GM18873 (cell line): ENCODE data around the gene DNAJC7.

ENCODE experiments used
- ATAC-seq: cut with Tn5 transposase; IDR thresholded peaks from one replicate; pipeline ENCODE4 v1.9.1; 2021; ENCODE audit warnings: mild to moderate bottlenecking, moderate library complexity, moderate number of reproducible peaks; ENCODE audit not compliant: unreplicated experiment, low FRiP score

DNAJC7 gene, protein sequence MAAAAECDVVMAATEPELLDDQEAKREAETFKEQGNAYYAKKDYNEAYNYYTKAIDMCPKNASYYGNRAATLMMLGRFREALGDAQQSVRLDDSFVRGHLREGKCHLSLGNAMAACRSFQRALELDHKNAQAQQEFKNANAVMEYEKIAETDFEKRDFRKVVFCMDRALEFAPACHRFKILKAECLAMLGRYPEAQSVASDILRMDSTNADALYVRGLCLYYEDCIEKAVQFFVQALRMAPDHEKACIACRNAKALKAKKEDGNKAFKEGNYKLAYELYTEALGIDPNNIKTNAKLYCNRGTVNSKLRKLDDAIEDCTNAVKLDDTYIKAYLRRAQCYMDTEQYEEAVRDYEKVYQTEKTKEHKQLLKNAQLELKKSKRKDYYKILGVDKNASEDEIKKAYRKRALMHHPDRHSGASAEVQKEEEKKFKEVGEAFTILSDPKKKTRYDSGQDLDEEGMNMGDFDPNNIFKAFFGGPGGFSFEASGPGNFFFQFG

DNA sequence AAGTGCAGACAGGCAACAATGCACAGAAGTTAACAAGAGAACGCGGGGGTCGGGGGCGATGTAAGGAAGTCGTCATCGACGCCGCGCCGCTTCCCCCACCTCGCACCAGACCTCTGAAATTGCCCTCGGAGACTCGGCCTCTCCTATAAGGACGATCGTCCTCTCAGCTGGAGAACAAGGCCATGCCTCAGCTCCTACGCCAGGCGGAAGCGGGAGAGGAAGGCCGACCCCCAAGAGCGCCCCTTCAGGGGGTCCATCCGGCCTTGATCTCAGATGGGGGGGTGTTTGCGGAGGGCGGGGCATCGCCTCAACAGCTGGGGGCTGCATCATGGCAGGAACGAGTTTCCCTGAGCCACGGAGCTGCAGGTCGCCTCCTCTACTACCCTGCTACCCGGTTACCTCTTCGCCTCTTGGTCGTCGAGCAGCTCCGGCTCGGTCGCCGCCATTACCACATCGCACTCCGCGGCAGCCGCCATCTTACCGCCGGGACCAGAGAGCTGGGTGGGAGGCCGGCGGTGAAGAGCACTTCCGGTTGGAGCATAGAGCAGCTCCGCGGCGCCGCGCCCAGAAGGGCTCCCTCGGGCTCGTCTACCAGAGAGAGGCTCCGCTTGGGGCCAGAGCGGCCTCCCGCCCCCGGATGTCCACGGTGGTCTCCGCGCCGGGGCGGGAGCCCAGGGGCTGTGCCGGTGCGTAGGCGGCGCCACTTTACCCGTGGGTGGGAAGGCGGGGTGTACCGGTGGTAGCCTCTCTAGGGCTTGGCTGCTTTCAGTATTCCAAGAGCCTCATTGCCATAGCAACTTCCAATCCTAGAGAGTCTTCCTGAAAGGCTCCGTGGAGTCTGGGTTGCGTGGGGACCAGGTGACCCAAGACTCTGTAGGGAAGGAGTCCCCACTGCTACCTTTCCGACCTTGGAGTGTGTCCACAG, at the start of gene DNAJC7:
Gene DNAJC7 (minus strand): TSS at position 499 of the 925 bp plus-strand sequence. CDS start 23 bp downstream, at position 476.
- peak; percentile 67 for ATAC-seq

DNA sequence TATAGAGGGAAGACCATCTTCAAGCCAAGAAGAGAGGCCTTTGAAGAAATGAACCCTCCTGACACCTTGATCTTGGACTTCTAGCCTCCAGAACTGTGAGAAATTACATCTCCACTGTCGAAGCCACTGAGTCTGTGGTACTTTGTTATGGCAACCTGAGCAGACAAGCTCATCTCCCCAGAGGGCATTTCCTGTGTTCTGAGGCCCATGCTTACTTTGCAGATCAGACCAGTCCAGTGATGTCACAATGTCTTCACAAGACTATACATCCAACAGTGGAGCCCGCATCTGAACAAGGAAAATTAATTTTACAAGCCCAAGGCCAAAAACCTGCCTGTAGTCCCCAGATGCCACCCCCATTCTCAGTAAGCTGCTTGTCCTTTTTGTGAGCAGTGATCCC, 48.0 kb upstream of the DNAJC7 start:
- no peak for ATAC-seq

DNA sequence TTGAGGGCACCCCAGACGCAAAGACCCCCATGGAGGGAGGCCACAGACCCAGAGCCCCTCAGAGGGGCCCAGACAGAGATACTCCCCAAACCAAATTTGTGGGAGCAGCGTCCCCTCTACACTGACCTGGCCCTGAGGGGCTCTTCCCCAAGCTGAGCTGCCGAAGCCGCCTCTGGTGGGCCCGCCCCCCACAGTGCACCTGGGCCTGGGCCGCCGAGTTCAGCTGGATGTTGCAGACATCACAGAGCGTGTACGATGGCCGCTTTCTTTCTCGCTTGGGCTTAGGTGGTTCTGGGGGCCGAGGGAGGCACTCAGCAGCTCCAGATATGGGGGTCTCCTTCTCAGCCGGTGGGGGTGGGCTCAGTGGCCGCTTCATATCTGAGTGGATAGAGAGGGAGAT, 45.4 kb upstream of the DNAJC7 start:
- no peak for ATAC-seq

DNA sequence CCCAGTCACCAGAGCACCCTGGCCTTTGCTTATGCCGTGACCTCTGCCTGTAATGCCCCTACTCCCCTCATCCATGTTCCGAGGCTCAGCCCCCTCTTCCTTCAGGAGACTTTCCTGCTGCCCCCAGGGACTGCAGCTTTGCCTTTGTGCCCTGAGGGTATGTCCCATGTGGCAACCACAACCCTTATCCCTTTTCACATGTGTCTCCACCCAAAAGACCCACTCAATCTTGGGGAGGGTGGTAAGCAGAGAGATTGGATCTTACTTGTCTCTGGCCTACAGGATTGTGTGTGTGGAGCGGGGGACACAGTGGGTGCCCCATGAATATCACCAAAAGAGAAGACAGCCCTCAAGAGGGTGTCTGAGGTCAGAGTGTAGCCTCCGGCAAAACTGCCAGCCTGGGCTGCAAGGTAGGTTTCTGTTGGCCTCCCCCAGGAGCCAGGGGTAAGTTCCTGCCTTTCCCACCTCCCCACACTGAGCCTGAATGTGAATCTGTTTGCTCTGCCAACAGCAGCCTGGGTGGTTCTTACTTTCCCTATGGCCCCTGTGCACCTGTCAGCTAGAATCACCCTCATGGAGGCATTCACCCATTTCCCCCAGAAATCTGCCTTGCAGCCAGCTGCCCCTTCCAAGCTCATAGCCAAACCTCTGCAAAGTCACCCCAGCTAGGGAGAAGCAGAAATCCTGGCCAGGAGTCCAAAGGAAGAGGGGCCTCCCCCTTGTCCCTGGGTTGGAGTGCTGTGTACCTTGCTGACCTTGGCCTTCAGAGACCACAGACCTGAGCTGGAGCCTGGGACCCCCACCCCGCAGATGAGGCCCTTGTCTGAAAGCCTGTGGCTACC, 44.6 kb upstream of the DNAJC7 start:
- ATAC-seq = no peak

DNA sequence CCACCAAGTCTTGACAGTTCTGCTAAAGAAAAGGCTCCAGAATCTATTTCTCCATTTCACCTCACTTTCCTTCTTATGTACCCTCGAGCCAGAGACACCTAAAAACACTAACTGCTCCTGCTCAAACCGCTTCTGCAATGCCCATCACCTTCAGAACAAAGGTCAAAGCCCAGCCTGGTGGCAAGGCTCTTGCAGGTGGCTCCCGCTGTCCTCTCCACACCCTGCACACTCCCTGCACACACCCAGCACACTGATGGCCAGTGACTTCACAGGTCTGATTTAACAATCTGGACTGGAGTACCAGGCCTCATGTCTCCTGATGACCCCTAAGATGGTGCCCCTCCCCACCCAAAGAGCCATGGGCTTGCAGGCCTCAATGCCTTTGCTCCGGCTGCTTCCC, 43.0 kb upstream of the DNAJC7 start:
- no peak for ATAC-seq

DNA sequence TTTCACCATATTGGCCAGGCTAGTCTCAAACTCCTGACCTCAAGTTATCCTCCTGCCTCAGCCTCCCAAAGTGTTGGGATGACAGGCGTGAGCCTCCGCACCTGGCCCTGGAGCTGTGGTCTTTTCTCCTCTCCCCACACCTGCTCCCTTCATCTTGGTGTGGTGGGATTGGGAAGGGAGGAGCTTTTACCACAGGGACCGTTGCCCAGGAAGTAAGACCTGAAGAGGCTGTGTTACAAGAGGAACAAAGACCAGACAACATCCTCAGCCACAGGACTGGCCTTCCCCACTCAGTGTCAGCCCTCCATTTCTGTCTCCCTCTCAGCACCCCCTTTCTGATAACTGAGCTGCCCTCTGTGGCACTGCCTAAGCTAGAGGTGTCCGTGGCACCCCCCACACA, 42.6 kb upstream of the DNAJC7 start:
- no peak for ATAC-seq

DNA sequence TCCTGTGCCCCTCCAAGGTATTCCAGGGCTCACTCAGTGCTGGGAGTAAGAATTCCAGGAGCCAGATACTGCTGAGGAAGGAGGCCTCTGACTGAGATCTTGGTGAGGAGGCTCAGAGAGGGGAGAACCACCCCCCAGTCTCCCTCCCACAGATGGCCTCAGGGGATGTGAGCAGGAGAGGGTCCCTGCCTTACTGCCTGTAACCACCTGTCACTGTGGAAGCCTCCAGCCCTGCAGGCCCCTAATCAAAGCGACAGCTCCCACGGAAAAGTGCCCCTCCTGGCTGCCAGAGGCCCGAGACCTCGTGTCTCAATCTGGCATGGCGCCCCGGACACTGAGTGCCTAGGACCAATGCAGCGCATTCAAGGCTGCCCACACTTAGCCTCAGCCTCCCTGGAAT, 40.8 kb upstream of the DNAJC7 start:
- ATAC-seq = no peak

DNA sequence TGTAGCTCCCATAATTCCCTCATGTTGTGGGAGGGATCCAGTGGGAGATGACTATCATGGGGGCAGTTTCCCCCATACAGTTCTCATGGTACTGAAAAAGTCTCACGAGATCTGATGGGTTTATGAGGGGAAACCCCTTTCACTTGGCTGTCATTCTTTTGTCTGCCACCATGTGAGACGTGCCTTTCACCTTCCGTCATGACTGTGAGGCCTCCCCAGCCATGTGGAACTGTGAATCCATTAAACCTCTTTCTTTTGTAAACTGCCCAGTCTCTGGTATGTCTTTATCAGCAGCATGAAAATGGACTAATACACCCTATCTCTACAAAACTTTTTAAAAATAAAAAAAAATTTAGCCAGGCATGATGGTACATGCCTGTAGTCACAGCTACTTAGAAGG, 39.4 kb upstream of the DNAJC7 start:
- ATAC-seq = no peak

DNA sequence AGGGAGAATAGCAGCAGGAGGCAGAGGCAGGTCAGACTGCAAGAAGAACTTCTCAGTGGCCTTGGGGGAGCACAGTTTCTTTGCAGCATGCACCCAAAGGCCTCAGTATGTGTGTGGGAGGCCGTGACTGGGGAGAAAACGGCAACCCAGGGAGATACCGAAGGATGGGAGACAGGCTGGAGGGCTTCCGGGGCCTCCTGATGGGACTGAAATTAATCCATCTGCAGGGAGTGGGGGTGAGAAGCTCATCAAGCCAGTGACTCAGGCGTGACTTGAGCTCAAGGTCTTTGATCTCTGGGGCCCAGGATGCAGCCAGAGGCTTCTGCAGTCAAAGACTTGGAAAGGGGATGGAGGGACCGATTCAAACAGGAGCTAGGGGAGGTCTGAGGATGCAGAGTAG, 38.3 kb upstream of the DNAJC7 start:
- ATAC-seq = no peak

DNA sequence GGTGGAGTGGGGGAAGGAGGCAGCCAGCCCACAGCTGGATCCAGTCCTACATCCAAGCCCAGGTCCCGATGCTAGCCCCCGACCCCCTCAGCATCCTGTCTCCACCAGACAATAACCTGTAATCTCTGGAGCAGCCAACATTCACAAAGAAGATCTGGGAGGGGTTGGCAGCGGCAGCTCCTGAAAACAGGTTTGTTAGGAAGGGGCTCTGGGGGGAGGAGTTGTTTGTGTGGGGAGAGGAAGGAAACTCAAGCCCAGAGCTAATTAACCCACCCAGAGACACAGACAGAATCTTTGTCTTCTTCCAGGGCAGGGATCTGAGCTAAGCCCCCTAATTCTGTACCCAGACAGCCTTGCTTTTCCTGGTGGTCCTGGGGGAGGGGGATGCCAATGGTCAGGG, 37.8 kb upstream of the DNAJC7 start:
- ATAC-seq = no peak

DNA sequence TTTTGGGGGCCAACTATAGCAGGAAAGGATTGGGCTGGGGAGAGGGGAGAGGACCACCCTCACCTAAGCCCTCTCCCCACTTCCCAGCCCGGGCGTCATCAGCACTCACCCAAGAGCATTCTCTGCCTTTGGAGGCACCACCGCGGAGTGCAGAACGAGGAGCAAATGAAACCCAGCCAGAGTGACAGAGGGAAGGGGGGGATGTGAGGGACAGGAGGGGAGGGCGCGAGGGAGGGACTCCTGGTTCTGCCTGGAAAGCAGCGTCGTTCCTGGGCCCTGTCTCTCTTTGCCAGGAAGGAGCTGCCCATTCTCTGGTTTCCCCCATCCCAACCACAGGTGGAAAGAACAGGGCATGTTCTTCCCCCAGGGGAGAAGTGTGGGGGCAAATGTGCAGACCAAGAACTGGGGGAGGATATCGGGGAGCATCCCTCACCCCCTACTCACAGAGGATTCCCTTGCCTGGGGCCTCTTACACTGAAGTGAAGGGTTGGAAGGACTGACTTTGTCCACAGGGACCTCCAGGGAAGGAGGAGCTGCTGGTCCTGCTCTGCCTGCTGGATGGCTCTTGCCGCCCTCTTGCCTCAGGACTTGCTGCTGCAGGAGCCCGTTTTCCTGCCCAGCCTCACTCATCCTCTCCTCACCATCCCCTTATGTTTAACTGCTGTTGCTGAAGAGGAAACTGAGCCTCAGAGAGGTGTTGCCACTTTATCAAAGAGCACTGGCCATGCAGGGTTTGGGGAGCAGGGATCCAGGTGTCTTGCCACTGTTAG, 36.7 kb upstream of the DNAJC7 start:
- ATAC-seq = no peak

DNA sequence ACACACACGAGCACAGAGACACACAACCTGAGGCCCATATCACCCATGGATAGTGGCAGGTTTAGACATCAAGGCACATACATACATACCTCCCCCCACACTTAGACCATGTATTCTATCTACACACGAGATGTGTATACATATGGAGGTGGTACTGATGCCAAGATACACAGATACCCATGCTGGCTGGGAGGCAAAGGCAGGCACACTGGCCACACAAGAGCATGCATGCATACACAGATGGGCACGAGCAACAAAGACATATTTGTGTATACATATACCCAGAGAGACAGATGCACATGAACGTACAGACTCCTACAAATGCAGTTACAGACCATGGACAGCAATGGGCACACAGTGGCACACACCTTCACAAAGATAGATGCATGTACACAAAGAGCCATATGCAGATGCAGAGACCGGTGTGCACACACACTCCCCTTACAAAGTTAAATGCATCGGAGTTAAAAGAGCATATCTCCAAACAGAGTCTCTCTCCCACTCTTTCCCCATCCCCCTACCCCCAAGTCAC, 35.2 kb upstream of the DNAJC7 start:
- no peak for ATAC-seq

DNA sequence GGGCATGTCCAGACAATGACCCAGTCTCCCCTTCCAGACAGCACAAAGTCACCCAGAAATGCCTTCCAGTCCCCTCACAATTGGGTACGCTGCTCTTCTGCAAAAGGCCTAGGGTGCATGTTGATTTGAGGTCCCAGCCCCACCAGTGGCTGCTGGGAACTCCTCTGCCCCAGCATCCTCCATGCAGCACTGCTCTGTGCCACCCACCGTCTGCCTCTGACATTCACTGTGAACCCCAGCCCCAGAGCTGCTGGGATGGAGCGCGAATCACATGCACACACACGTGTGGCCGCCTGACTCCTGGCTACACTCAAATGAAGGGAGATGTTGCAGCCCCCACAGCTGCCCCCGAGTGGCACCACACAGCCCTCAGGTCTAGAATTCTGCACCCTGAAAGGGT, 34.4 kb upstream of the DNAJC7 start:
- ATAC-seq = no peak

DNA sequence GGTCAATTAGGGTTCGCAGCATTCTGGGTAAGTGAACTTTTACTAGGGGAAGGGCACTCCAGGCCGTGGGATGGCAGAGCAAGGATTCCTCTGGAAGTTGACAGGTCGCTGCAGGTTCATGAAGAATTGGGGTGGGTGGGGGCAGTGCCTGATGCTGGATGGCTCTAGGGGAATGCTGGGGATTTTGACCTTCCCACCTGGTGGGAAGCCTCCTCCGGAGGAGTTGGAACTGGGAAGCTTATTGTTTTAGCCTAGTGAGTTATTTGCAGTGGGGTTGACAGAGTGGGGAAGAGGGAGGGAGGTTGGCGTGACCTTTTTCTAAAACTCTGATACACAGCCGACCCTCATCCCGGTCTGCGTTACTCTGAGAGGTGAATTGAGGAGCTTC, 33.8 kb upstream of the DNAJC7 start:
- ATAC-seq = no peak

DNA sequence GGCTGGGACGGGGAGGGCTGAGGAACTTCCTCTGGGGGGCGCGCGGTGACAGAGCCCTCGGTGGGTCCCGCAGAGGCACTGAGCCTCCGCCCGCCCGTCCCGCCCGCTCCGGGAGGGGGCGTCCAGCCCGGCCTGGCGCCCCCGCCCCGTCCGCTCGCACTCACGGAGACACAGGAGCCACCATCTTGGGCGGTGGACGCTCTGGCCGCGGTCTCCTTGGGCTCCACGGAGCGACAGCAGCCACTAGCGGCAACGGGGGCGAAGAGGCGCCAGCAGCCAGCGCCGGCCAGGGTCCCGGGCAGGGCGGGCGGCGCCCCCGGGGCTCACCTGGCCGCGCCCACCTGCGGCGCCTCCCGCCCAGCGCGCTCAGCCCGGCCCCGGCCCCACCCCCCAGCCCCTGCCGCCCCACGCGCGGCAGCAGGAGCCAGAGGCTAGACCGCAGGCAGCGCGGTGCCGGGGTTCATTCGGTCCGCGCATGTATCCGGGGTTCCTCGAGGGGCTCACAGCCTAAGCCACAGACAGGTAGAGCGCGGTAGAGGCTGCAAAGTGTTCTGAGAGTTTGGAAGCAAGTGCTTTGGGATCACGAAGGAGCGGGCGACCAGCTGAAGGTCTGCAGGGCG, 33.3 kb upstream of the DNAJC7 start, which contains the start of gene C17orf113:
Gene C17orf113 (minus strand): TSS at position 209 of the 620 bp plus-strand sequence. CDS start 7,225 bp downstream, outside the sequence.
- no peak for ATAC-seq

DNA sequence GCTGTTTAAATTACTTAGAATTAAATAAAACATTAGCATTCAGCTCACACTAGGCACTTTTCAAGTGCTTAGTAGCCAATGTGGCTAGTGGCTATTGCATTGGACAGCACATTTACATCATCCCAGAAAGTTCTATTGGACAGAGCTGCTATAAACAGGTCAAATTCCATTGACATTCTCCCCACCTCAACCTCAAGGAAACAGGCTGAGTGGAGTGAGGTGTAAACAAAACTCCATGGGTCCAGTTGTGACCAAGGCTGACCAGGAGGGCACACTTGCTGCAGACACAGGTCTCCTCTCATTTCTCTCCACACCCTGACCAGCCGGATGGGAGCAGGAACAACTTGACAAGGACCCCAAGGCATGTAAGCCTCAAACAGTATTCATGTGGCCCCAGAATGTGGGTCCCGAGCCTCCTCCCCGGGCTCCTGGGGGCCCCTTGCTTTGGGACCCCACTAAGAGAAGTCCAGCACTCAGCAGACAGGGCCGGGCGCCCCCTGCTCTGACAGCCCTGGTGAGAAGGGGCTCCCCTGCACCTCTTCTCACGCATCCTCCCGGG, 32.7 kb upstream of the DNAJC7 start:
- no peak for ATAC-seq

DNA sequence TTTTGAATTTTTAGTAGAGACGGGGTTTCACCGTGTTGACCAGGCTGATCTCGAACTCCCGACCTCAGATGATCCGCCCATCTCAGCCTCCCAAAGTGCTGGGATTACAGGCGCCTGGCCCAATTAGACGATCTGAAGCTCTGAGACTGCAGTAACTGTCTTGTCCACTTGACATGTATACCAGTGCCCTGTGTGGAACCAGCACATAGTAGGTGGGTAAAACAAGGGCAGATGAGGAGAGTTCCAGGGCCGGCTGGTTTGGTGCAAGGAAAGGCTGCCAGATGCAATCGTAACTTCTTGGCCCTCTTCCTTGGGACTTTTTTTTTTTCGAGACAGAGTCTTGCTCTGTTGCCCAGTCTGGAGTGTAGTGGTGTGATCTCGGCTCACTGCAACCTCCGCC, 30.1 kb upstream of the DNAJC7 start:
- ATAC-seq = no peak

DNA sequence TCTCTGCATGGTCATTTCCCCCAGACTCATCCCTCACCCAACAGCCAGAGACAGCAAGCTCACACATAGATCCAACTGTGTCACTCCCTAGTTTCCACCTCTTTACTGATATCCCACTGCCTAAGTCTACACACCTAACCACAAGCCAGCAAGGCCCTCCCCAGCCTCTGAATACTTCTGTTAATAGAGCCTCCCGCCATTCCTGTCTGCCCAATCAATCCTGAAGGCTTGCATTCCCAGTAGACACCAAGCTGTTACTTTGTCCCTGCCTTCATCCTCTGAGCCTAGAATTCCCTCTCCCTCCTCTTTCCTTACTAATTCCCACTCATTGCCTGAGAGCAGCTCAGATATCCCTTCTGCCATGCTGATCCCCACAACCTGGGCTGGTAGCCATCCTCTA, 28.5 kb upstream of the DNAJC7 start:
- ATAC-seq = no peak
